C4-2B (cell line): ENCODE results near the gene RFC2.

Experiments
- ZFX ChIP-seq: fragments of 450-650 bp; IDR thresholded peaks from 2 replicates; pipeline ENCODE4 v1.6.1; 2017
- TF ChIP-seq, protein P1 (sequence below): fragments of 450-650 bp; conservative IDR thresholded peaks from 2 replicates; pipeline ENCODE4 v1.5.1; 2017; ENCODE audit warnings: mild to moderate bottlenecking

DNA sequence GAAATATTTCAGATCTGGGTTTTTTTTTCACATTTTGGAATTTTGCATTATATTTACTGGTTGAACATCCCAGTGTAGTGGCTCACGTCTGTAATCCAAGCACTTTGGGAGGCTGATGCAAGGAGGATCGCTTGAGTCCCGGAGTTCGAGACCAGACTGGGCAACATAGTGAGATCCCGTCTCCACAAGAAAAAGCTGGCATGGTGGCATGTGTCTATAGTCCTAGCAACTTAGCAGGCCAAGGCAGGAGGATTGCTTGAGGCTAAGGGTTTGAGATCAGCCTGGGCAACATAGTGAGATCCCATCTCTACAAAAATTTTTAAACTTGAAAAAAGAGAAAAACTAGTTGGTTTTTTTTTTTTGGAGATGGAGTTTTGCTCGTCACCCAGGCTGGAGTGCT is 6.0 kb downstream of the RFC2 start:
- TF ChIP-seq, protein P1, sequence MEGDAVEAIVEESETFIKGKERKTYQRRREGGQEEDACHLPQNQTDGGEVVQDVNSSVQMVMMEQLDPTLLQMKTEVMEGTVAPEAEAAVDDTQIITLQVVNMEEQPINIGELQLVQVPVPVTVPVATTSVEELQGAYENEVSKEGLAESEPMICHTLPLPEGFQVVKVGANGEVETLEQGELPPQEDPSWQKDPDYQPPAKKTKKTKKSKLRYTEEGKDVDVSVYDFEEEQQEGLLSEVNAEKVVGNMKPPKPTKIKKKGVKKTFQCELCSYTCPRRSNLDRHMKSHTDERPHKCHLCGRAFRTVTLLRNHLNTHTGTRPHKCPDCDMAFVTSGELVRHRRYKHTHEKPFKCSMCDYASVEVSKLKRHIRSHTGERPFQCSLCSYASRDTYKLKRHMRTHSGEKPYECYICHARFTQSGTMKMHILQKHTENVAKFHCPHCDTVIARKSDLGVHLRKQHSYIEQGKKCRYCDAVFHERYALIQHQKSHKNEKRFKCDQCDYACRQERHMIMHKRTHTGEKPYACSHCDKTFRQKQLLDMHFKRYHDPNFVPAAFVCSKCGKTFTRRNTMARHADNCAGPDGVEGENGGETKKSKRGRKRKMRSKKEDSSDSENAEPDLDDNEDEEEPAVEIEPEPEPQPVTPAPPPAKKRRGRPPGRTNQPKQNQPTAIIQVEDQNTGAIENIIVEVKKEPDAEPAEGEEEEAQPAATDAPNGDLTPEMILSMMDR, result no peak
- no peak for TF ChIP-seq ZFX
